Choroid plexus epithelial cell (primary cell): ENCODE results near the gene RNU5D-1.
A peak's percentile ranks its signal among the peaks of the same experiment; 100 is the strongest.
"Not testable (repeated sequence)": the region's sequence is repeated elsewhere in the genome, so short reads cannot be mapped to it uniquely, and the experiment has no call there.

ENCODE experiments used
- DNase-seq: peaks from one replicate; pipeline ENCODE4 v3.0.0-alpha.2; 2010; ENCODE audit warnings: low read depth
- H3K4me3 ChIP-seq: 2 replicates; pipeline ENCODE4 v1.5.1; 2011; ENCODE audit warnings: low read depth, mild to moderate bottlenecking, control low read depth, low read length, moderate library complexity
- TF ChIP-seq, protein P1 (sequence below): conservative IDR thresholded peaks from 2 replicates; pipeline ENCODE4 v1.5.1; 2011; ENCODE audit warnings: low read depth, mild to moderate bottlenecking, control low read depth, inconsistent platforms, low read length, moderate library complexity

Gene RNU5D-1

DNA sequence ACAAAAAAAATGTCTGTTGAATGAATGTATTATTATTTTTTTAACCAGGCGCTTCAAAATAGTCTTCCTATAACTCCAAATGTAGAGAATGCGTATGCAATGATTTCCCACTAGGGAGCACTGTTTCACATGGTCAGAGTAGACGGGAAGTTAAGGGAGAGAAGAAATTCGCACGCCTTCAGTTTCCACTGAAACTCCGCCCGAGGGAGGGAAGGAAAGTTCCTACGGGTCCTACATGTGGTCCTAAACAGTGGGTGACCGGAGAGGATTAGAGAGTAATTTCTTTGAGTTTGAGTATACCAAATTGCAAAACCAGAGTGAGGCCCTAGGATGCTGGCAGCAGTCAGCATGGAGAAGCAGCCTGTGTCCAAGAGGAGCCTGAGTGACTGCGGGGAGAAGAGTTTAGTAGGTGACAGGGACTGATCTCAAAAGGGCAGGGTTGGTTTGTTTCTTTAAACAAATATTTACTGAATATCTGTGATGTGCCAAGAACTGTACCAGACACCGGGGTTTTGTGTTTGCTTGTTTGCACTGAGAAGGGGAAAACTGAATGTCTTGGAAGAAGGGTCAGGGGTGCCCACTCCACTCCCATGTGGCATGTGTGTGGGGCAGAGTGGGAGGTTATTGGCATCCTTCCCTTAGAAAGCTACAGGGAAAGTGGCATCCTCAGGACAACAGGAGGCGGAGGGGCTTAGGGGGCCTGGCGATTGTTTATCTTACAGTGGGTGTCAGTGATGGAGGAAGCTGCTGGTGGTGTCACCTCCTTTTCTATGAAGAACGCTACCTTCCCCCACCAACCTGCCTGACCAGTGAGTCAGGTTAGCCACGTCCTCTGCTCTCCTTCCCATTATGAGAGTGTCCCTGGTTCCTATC, 22.8 kb downstream of the RNU5D-1 start:
- TF ChIP-seq, protein P1, sequence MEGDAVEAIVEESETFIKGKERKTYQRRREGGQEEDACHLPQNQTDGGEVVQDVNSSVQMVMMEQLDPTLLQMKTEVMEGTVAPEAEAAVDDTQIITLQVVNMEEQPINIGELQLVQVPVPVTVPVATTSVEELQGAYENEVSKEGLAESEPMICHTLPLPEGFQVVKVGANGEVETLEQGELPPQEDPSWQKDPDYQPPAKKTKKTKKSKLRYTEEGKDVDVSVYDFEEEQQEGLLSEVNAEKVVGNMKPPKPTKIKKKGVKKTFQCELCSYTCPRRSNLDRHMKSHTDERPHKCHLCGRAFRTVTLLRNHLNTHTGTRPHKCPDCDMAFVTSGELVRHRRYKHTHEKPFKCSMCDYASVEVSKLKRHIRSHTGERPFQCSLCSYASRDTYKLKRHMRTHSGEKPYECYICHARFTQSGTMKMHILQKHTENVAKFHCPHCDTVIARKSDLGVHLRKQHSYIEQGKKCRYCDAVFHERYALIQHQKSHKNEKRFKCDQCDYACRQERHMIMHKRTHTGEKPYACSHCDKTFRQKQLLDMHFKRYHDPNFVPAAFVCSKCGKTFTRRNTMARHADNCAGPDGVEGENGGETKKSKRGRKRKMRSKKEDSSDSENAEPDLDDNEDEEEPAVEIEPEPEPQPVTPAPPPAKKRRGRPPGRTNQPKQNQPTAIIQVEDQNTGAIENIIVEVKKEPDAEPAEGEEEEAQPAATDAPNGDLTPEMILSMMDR: peak; percentile 69
- DNase-seq: peak; percentile 76
- no peak overlapping the region for H3K4me3 ChIP-seq

DNA sequence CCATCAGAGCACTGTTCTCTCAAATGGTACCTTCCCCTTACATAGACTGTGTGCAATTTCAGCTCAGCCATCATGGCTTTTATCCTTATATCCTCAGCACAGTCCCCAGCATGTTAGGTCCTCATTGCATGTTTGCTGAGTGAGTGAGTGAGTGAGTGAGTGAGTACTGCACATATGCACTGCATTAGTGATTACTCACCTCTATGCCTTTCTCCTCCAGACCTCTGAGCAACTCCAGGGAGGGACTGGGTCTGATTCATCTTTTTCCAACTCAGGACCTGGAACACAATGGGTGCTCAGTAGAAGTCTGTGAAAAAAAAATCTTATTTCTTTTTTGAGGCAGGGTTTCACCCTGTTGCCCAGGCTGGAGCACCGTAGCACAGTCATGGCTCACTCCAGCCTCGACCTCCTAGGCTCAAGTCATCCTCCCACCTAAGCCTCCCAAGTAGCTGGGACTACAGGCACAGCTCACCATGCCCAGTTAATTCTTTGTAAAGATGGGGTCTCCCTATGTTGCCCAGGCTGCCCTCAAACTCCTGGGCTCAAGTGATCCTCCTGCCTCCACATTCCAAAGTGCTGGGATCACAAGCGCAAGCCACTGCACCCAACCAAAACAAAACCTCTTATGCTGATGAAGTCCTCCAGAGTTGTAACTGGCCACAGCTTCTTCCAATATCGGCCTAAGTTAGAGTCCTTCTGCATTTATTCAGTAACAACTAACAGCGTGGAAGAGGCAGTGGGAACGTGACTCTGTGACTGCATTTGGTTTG, 23.7 kb downstream of the RNU5D-1 start:
- TF ChIP-seq, protein P1: no peak
- H3K4me3 ChIP-seq: no peak overlapping the region
- peak; percentile 81 for DNase-seq

DNA sequence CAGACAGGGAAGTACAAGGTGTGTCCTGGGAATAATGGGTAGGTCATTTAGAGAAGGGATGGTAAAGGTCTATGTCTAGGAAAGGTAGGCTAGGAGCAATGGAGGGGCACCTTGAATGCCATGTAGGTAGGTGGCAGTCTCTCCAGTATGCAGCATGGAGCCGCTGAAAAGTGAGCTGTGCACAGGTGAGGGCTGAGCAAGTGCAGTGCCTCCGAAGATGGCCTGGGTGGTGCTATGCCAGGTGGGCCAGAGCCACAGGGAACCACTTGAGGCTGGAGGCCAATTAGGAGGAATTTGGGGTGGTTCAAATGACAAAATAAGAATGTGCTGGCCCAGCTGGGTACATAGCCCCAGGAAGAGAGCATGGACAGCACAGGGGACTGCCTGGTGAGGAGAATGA, 25.0 kb downstream of the RNU5D-1 start:
- TF ChIP-seq, protein P1: no peak
- no peak for DNase-seq
- H3K4me3 ChIP-seq: no peak overlapping the region

DNA sequence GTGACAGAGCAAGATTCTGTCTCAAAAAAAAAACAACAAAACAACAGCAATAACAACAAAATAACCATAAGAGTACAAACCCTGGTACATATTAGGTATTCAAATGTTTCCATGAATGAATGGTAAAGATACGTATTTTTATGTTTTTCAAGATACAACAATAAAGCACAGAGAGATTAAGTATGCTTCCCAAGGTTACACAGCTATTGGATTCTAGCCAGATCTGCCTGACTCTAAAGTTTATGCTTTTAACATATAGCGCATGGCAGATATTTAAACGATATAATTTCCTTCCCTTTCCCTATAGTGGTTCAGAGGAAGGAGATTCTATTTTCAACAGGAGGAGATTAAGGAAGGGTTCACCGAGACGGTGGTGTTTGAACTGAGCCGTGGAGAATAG, 25.5 kb downstream of the RNU5D-1 start:
- no peak overlapping the region for H3K4me3 ChIP-seq
- no peak for DNase-seq
- TF ChIP-seq, protein P1: no peak

DNA sequence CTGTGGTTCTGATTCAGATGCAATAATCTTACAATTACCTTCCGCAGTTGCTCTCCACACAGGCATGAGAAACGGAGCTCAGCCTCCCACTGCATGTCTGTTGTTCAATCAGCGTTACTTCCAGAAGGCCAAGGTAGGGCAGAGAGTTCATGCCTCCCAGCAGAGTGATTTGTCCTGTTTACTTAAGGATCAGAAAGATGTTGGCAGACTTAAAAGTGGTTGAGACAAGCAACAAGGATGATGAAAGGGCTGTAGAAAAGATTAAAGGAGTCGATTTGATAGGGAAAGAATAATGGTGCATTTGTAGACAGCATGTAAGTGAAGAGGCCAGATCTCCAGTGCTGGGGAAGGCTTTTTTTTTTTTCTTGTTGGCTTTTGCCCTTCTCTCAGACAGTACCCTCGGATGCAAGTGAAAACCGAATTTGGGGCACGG, 29.8 kb downstream of the RNU5D-1 start:
- no peak for DNase-seq
- H3K4me3 ChIP-seq: no peak overlapping the region
- TF ChIP-seq, protein P1: no peak

DNA sequence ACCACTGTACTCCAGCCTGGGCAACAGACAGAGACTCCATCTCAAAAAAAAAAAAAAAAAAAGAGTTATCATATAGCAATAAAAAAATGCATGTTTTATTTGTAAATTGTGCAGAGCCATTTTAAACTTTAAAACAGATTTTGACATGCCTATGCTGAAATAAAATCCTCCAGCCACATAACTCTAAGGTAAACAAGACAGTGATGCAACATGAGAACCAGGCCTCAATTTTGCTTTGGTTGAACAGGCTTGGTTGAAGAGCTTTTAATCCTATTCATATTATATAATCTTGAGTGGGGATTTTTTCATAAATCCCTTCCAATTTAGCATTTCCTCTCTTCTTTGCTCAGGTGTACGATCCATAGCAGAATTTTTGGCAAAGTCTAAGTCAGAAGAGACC, 30.4 kb downstream of the RNU5D-1 start:
- no peak overlapping the region for H3K4me3 ChIP-seq
- TF ChIP-seq, protein P1: no peak
- no peak for DNase-seq

DNA sequence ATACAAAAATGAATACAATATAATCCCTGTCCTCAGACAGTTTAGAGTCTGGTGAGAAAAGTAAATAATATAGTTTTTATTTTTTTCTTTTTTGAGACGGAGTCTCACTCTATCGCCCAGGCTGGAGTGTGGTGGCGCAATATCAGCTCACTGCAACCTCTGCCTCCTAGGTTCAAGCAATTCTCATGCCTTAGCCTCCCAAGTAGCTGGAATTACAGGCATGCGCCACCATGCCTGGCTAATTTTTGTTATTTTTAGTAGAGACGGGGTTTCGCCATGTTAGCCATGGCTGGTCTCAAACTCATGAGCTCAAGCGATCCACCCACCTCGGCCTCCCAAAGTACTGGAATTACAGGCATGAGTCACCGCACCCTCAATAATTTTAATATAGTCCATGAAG, 31.6 kb downstream of the RNU5D-1 start:
- DNase-seq, H3K4me3 ChIP-seq: not testable (repeated sequence)
